Stimulated activated CD4-positive, alpha-beta T cell treated with anti-CD3 and anti-CD28 coated beads, Interleukin-4, amount 100 ng/mL, for 48 hours (primary cell): Measurements from ENCODE around the gene TOM1L1.

Experiments used
- DNase-seq, 2 donors: peaks; one replicate each; pipeline ENCODE4 v3.0.0-alpha.2; 2020; ENCODE audit warnings: low read depth in 2 of 2

The TOM1L1 gene

GRCh38 chr17:54947396-54947795 lies 46.7 kb downstream of the TOM1L1 start:
- no peak for DNase-seq

GRCh38 chr17:54948380-54948779 lies 47.7 kb downstream of the TOM1L1 start:
- no peak for DNase-seq

- no peak for DNase-seq
These were observed 49.5 kb downstream of the TOM1L1 start for GRCh38 chr17:54950116-54950515.

GRCh38 chr17:54951286-54951685 lies 50.6 kb downstream of the TOM1L1 start:
- no peak for DNase-seq

- no peak for DNase-seq
These were observed 56.1 kb downstream of the TOM1L1 start for GRCh38 chr17:54956791-54957190.

- peak; percentile 2 to 10 for DNase-seq
These were observed 67.1 kb downstream of the TOM1L1 start for GRCh38 chr17:54967621-54968261.

GRCh38 chr17:54968262-54968987 lies 67.8 kb downstream of the TOM1L1 start, which contains the start of the genes COX11 and STXBP4:
Gene COX11 (minus strand): TSS chr17:54968654. CDS start chr17:54968646, 8 bp downstream.
Gene STXBP4 (plus strand): TSS chr17:54968765. CDS start chr17:54986220, 17,455 bp downstream.
- DNase-seq, result peak; percentile 87

- peak in 1 of 2 donors; percentile 11 for DNase-seq
These were observed 68.3 kb downstream of the TOM1L1 start for GRCh38 chr17:54968988-54969332.

GRCh38 chr17:54969658-54970572 lies 69.3 kb downstream of the TOM1L1 start:
- DNase-seq, result no peak

GRCh38 chr17:54971147-54971546 lies 70.5 kb downstream of the TOM1L1 start:
- no peak for DNase-seq

GRCh38 chr17:54971901-54972300 lies 71.2 kb downstream of the TOM1L1 start:
- no peak for DNase-seq

GRCh38 chr17:54972406-54973138 lies 71.9 kb downstream of the TOM1L1 start:
- no peak for DNase-seq

GRCh38 chr17:54974759-54975158 lies 74.1 kb downstream of the TOM1L1 start:
- no peak for DNase-seq

GRCh38 chr17:54976316-54976715 lies 75.7 kb downstream of the TOM1L1 start:
- no peak for DNase-seq

- no peak for DNase-seq
These were observed 77.1 kb downstream of the TOM1L1 start for GRCh38 chr17:54977744-54978143.

- DNase-seq, result no peak
These were observed 79.0 kb downstream of the TOM1L1 start for GRCh38 chr17:54979657-54980056.

- no peak for DNase-seq
These were observed 79.7 kb downstream of the TOM1L1 start for GRCh38 chr17:54980375-54980774.

GRCh38 chr17:54982399-54982798 lies 81.7 kb downstream of the TOM1L1 start:
- no peak for DNase-seq

- no peak for DNase-seq
These were observed 82.6 kb downstream of the TOM1L1 start for GRCh38 chr17:54983260-54983659.

- no peak for DNase-seq
These were observed 84.8 kb downstream of the TOM1L1 start for GRCh38 chr17:54985476-54985875.

- DNase-seq, result no peak
These were observed 89.5 kb downstream of the TOM1L1 start for GRCh38 chr17:54990118-54990517.

GRCh38 chr17:54991567-54991966 lies 90.9 kb downstream of the TOM1L1 start:
- DNase-seq, result no peak
